ENCODE measurements around the gene LILRA5. TPM values are rescaled to one million over a fixed set of nuclear protein-coding genes. Genes with fewer than 3 reads are reported as not detected.
"Not testable (repeated sequence)": the region's sequence is repeated elsewhere in the genome, so short reads cannot be mapped to it uniquely, and the experiment has no call there.

The LILRA5 gene
- total and polyA plus RNA-seq, 7 donors: 0.44 to 2.2 (median 1.1) TPM; not detected in 1

DNA sequence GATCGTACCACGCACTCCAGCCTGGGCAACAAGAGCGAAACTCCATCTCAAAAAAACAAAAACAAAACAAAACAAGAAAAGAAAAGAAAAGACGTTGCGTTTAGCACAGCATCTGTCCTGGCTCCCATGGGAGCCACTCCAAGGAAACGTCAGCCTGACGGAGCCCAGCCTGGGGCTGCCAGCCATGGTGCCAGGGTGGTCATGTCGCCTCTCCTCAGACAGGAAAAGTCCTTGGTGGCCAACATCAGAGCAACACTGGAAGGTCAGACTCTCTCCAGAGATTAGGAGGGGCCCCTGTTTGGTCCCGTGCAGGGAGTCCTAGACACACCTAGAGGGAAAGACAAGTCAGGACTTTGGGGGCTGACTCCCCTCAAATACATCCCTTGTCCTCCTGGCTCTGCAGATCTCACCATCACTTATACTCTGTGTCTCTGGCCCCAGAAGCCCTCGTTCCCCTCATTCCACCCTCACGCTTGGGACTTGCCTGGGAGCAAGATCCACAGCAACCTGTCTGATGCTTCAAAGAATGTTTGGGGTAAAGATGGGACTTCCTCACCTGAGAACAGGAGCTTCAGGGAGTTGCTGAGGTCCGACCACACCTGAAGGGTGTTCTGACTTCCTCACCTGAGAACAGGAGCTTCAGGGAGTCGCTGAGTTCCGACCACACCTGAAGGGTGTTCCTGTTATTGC lies 16.7 kb upstream of the LILRA5 start:
- ATAC-seq (no peak), DNase-seq (no peak)
- 65 to 69% (median 65%) methylated on average over 14 of the region's 14 CpGs for WGBS, 3 donors
- peaks cover 0 to 4% (median 2%) of the 10 kb centered on the region in 3 donors for H3K27me3 ChIP-seq (ENCODE audit: insufficient read depth in 3 of 3, low read length in 2 of 3)
- H3K36me3 ChIP-seq (ENCODE audit: insufficient read depth in 1 of 2, low read depth in 1 of 2): no peaks in the 10 kb centered on the region
- no peaks in the 10 kb centered on the region for H3K9me3 ChIP-seq
- intact Hi-C loops (cut with DNase I): loop anchor here in 1 of 2 donors (5.0 kb wide), 1 partner anchor 58 kb away; no protein-coding TSS in a partner anchor
- H3K27ac ChIP-seq: no peak overlapping the region
- TF ChIP-seq, protein P1, sequence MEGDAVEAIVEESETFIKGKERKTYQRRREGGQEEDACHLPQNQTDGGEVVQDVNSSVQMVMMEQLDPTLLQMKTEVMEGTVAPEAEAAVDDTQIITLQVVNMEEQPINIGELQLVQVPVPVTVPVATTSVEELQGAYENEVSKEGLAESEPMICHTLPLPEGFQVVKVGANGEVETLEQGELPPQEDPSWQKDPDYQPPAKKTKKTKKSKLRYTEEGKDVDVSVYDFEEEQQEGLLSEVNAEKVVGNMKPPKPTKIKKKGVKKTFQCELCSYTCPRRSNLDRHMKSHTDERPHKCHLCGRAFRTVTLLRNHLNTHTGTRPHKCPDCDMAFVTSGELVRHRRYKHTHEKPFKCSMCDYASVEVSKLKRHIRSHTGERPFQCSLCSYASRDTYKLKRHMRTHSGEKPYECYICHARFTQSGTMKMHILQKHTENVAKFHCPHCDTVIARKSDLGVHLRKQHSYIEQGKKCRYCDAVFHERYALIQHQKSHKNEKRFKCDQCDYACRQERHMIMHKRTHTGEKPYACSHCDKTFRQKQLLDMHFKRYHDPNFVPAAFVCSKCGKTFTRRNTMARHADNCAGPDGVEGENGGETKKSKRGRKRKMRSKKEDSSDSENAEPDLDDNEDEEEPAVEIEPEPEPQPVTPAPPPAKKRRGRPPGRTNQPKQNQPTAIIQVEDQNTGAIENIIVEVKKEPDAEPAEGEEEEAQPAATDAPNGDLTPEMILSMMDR (IDR thresholded peaks at IDR 0.05): no peak
- no peaks in the 10 kb centered on the region for H3K4me1 ChIP-seq
- no peak overlapping the region for H3K4me3 ChIP-seq

DNA sequence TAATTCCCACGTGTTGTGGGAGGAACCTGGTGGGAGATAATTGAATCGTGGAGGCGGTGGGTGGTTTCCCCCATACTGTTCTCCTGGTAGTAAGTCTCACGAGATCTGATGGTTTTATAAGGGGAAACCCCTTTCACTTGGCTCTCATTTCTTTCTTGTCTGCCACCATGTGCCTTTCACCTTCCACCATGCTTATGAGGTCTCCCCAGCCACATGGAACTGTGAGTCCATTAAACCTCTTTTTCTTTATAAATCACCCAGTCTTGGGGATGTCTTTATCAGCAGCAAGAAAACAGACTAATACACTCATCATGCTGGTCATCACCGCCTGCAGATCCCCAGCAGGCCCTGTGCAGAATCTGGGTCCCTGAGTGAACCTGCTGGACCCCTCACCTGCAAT lies 15.8 kb upstream of the LILRA5 start:
- DNase-seq; H3K4me1 ChIP-seq; H3K27me3 ChIP-seq (ENCODE audit: insufficient read depth in 3 of 3, low read length in 2 of 3); H3K9me3 ChIP-seq; H3K36me3 ChIP-seq (ENCODE audit: insufficient read depth in 1 of 2, low read depth in 1 of 2); H3K4me3 ChIP-seq; ATAC-seq; H3K27ac ChIP-seq: not testable (repeated sequence)
- WGBS, 3 donors: 67 to 71% (median 71%) methylated on average over 5 of the region's 5 CpGs
- intact Hi-C loops (cut with DNase I): loop anchor here in 1 of 2 donors (5.0 kb wide), 1 partner anchor 59 kb away; no protein-coding TSS in a partner anchor

DNA sequence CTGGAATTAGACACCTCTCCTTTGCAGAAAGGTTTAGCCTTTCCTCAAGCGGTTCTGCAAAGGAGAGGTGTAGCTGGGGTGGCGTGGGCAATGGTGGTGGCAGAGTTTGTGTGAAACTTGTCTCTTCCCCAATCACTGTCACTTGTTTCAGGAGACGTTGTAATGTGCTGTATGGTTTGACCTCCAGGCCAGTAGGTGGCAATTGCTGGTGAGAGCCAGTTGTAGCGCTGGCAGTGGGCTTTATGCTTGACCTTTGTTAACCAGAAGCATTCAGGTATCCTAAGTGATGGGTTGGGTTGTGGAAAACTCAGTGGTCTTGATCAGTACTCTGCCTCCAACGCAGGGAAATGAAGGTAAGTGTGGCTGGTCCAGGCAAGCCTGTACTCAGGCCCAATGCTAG lies 12.7 kb upstream of the LILRA5 start:
- Histone ChIP-seq H3K4me1 (no peaks in the 10 kb centered on the region), H3K4me3 (no peak overlapping the region), H3K9me3 (no peaks in the 10 kb centered on the region), H3K36me3 (ENCODE audit: insufficient read depth in 1 of 2, low read depth in 1 of 2) (no peaks in the 10 kb centered on the region), H3K27me3 (ENCODE audit: insufficient read depth in 3 of 3, low read length in 2 of 3) (no peaks in the 10 kb centered on the region), H3K27ac (no peak overlapping the region)
- intact Hi-C loops (cut with DNase I): loop anchor here in 1 of 2 donors (5.0 kb wide), 1 partner anchor 62 kb away; no protein-coding TSS in a partner anchor
- DNase-seq (no peak), ATAC-seq (no peak)
- TF ChIP-seq, protein P1 (IDR thresholded peaks at IDR 0.05): no peak
- 69 to 71% (median 69%) methylated on average over 5 of the region's 5 CpGs for WGBS, 3 donors

DNA sequence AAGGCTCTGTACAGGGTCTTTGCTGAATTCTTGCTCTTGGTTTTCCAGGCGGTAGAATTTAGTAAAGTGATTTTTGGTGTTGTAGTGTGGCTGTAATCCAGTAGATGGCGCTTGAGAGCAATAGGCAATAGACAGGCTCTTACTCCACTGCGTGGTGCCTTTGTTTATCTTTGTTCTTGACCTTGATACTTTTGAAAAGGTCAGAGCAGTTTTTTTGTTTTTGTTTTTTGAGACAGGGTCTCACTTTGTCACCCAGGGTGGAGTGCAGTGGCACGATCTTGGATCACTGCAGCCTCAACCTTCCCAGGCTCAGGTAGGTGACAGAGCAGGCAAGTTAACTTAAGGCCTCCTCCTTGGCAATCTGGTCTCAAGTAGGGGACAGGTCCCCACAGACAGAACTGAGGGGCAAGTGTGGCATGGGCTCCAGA lies 12.2 kb upstream of the LILRA5 start:
- Histone ChIP-seq H3K9me3 (no peaks in the 10 kb centered on the region), H3K4me3 (no peak overlapping the region), H3K36me3 (ENCODE audit: insufficient read depth in 1 of 2, low read depth in 1 of 2) (no peaks in the 10 kb centered on the region), H3K27me3 (ENCODE audit: insufficient read depth in 3 of 3, low read length in 2 of 3) (peaks cover 0 to 2% (median 0%) of the 10 kb centered on the region in 3 donors), H3K27ac (no peak overlapping the region), H3K4me1 (no peaks in the 10 kb centered on the region)
- DNase-seq (no peak), ATAC-seq (no peak)
- 5 to 8% (median 8%) methylated on average over 4 of the region's 4 CpGs for WGBS, 3 donors
- TF ChIP-seq, protein P1 (IDR thresholded peaks at IDR 0.05): peak; percentile 58
- intact Hi-C loops (cut with DNase I): loop anchor here in 1 of 2 donors (5.0 kb wide), 1 partner anchor 62 kb away; no protein-coding TSS in a partner anchor

DNA sequence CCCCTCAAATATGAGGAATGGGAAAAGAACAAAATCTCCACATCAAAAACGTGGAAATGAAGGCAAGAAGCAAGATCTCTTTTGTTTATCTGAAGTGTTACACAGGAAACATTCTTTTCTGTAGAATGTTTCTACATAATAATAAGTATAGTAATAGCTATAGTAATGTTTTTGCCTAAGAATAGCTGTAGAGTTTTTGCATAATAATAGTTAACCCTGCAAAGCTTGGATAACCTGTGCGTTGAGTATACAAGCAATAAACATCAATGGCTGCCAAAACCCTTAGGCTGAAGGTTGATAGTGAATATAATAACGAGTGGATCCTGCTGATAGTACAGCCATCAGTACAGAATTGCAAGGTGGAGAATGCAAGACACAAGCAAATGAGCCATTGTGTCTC lies 11.1 kb upstream of the LILRA5 start:
- Histone ChIP-seq H3K27ac (no peak overlapping the region), H3K9me3 (no peaks in the 10 kb centered on the region), H3K27me3 (ENCODE audit: insufficient read depth in 3 of 3, low read length in 2 of 3) (peaks cover 0 to 6% (median 0%) of the 10 kb centered on the region in 3 donors), H3K36me3 (ENCODE audit: insufficient read depth in 1 of 2, low read depth in 1 of 2) (no peaks in the 10 kb centered on the region), H3K4me1 (no peaks in the 10 kb centered on the region), H3K4me3 (no peak overlapping the region)
- DNase-seq: no peak
- intact Hi-C loops (cut with DNase I): no loop called here
- ATAC-seq: no peak
- TF ChIP-seq, protein P1 (IDR thresholded peaks at IDR 0.05): no peak
- WGBS, 3 donors: 8 to 18% (median 12%) methylated on average over 3 of the region's 3 CpGs

DNA sequence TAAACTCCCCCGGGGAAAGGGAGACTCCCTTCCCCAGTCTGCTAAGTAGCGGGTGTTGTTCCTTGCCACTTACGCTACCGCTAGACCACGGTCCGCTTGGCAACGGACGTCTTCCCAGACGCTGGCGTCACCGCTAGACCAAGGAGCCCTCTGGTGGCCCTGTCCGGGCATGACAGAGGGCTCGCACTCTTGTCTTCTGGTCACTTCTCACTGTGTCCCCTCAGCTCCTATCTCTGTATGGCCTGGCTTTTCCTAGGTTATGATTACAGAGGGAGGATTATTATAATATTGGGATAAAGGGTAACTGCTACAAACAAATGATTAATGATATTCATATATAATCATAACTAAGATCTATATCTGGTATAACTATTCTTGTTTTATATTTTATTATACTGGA lies 10.0 kb upstream of the LILRA5 start:
- intact Hi-C loops (cut with DNase I): not testable (repeated sequence)
- H3K27me3 ChIP-seq (ENCODE audit: insufficient read depth in 3 of 3, low read length in 2 of 3): peaks cover 0 to 11% (median 0%) of the 10 kb centered on the region in 3 donors

DNA sequence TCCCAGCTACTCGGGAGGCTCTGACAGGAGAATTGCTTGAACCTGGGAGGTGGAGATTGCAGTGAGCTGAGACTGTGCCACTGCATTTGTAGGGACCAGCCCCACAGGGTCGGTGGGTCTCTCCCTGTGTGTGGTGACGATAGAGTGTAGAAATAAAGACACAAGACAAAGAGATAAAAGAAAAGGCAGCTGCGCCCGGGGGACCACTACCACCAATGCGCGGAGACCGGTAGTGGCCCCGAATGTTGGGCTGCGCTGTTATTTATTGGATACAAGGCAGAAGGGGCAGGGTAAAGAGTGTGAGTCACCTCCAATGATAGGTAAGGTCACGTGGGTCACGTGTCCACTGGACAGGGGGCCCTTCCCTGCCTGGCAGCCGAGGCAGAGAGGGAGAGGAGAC lies 9.3 kb upstream of the LILRA5 start:
- WGBS, 3 donors: 89 to 92% (median 91%) methylated on average over 10 of the region's 13 CpGs
- H3K27ac ChIP-seq; ATAC-seq; DNase-seq; intact Hi-C loops (cut with DNase I); H3K36me3 ChIP-seq (ENCODE audit: insufficient read depth in 1 of 2, low read depth in 1 of 2); H3K9me3 ChIP-seq; H3K4me3 ChIP-seq; H3K4me1 ChIP-seq: not testable (repeated sequence)
- peaks cover 0 to 15% (median 0%) of the 10 kb centered on the region in 3 donors for H3K27me3 ChIP-seq (ENCODE audit: insufficient read depth in 3 of 3, low read length in 2 of 3)

More for the DNA sequence above, 10.0 kb upstream of the LILRA5 start:
- H3K4me3 ChIP-seq; DNase-seq; H3K36me3 ChIP-seq (ENCODE audit: insufficient read depth in 1 of 2, low read depth in 1 of 2); H3K4me1 ChIP-seq; H3K27ac ChIP-seq; ATAC-seq; H3K9me3 ChIP-seq: not testable (repeated sequence)
- 10% methylated on average over 8 of the region's 13 CpGs; no CpG with 5 or more reads in 2 of the 3 donors for WGBS, 3 donors

Data from psoas muscle (tissue), 8 donors.